Urinary bladder (tissue), 4 donors: ENCODE measurements around the gene MRPS35. TPM values are rescaled to one million over a fixed set of nuclear protein-coding genes. Genes with fewer than 3 reads are reported as not detected.

Source experiments
- DNase-seq: peaks from one replicate; pipeline ENCODE4 v3.0.0-alpha.2; 2015; ENCODE audit errors: extremely low spot score
- H3K27ac ChIP-seq: one replicate; pipeline ENCODE4 v1.5.1; 2013; ENCODE audit warnings: low read depth, mild to moderate bottlenecking, moderate library complexity
- H3K36me3 ChIP-seq: one replicate; pipeline ENCODE4 v1.6.1; 2013; ENCODE audit warnings: mild to moderate bottlenecking, moderate library complexity; ENCODE audit not compliant: insufficient read depth
- H3K4me1 ChIP-seq: one replicate; pipeline ENCODE4 v1.6.1; 2013; ENCODE audit warnings: mild to moderate bottlenecking, moderate library complexity; ENCODE audit not compliant: insufficient read depth
- H3K4me3 ChIP-seq: one replicate; pipeline ENCODE4 v1.5.1; 2013; ENCODE audit warnings: low read depth, low read length
- WGBS: extraction: QIAGEN DNeasy Blood & Tissue Kit; methylation state at CpG from one replicate; pipeline ENCODE4 v1.1.7; 2013; 5-methylcytosine and 5-hydroxymethylcytosine counted together
- polyA plus RNA-seq: library from polyadenylated mRNA; stranded (reverse); fragments of 200-250 nt; gene quantifications from one replicate; pipeline ENCODE4 v1.2.3, GENCODE V29; 2013
- small RNA-seq: library from RNA; depleted of rRNA; stranded (forward); fragments of <200 nt; gene quantifications from one replicate; pipeline ENCODE3, GENCODE V24; 2014
- total RNA-seq: library from RNA; depleted of rRNA; stranded (reverse); fragments of >200 nt; gene quantifications from one replicate; pipeline ENCODE4 v1.2.3, GENCODE V29; 2014
- donor health status: healthy with polysubstance abuse.
- donor health status: healthy.

MRPS35 gene
- total and polyA plus RNA-seq, 2 donors, result 40.9 to 83.5 TPM

DNA sequence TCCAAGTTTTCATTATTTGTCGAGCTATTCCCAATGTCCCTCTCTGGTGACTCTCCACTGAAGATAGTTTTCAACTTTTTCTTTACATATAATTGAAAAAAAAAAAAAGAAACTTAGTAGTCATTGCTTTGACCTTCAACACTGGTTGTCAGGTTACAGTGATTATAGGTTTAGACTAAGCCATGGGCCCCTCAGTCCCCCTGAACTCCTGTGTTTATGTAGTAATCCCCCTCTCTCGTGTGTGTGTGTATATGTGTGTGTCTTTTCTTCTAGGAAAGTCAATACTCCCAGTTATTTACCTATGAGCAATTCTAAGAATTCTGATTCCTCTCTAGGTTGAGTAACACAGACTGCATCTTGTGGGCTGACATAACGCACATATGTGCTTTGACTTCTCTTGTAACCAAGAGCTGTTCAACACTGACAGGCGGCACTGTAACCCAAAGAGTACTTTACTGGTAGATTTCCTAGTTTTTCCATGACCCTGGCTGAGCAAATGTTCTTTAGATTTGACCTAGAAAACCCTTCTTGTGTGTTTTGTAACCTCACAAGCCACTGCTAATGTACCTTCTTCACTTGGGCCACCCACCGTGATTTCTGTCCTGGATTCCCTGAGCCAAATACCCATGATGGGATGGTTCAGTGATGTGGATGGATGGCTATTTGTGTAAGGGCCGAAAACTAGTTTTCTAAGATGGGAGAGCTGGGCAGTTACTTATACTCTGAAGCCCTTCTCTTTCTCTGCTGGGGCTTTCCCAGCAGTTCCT lies 84.4 kb downstream of the MRPS35 start:
- no peak overlapping the region for H3K4me3 ChIP-seq
- H3K27ac ChIP-seq, result no peak overlapping the region
- 85% methylated on average over 6 of the region's 6 CpGs for WGBS
- H3K36me3 ChIP-seq, result no peaks in the 10 kb centered on the region
- no peaks in the 10 kb centered on the region for H3K4me1 ChIP-seq
- DNase-seq, result no peak

GRCh38 chr12:27796128-27796527 lies 85.5 kb downstream of the MRPS35 start:
- Histone ChIP-seq H3K4me1 (no peaks in the 10 kb centered on the region), H3K27ac (no peak overlapping the region), H3K36me3 (no peaks in the 10 kb centered on the region), H3K4me3 (no peak overlapping the region)
- WGBS, result 64% methylated on average over 7 of the region's 7 CpGs
- no peak for DNase-seq

DNA sequence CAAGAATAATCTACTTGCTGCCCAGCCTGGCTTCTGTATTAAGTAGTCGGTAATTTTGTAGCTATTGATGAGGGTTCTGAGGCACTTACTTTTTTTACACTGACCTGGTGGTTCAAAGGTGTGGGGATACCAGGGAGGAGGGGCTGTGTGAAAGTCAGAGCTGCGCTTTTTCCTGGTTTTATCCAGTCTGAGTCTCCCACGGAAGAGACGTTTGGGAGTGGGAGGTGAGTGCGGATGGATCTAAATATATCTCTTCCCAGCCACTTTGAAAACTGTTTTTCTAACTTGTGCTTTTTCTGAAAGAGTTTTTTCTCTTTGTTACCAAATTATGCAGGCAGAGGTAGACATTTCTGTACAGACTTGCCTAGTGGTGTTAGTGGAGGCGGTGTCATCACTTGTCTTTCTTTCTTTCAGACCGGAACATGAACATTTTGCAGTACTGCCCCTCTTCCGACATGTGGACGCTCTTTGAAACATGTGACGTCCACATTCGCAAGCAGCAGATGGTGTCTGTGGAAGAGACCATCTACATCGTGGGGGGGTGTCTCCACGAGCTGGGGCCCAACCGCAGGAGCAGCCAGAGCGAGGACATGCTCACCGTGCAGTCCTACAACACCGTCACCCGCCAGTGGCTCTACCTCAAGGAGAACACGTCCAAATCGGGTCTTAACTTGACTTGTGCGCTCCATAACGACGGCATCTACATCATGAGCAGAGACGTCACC lies 86.8 kb downstream of the MRPS35 start:
- no peak overlapping the region for H3K27ac ChIP-seq
- no peaks in the 10 kb centered on the region for H3K4me1 ChIP-seq
- WGBS, result 95% methylated on average over 24 of the region's 24 CpGs
- no peaks in the 10 kb centered on the region for H3K36me3 ChIP-seq
- no peak for DNase-seq
- H3K4me3 ChIP-seq, result no peak overlapping the region

DNA sequence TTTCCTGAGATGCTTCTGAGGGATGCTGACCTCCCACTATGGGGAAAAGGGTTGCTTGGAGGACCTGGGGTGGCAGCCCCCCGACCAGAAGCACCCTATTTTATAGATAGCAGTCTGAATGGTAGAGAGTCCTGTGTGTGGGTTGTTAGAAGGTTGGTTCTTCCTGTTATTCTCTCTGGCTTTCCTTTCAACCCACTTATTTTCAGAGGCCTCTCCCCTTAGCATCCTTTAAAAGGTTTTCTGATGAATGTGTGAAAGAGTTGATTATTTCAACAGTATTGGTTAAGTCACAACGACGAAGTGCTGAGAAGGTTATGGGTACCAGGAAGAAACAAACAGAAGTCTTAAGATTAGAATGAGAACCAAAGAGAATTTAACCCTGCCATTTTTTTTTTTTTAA lies 90.2 kb downstream of the MRPS35 start:
- no peak overlapping the region for H3K27ac ChIP-seq
- no peaks in the 10 kb centered on the region for H3K4me1 ChIP-seq
- no peak overlapping the region for H3K4me3 ChIP-seq
- DNase-seq, result no peak
- H3K36me3 ChIP-seq, result no peaks in the 10 kb centered on the region
- WGBS, result 92% methylated on average over 3 of the region's 3 CpGs

GRCh38 chr12:27801630-27802029 lies 91.0 kb downstream of the MRPS35 start:
- H3K4me3 ChIP-seq, result no peak overlapping the region
- DNase-seq, result no peak
- no peak overlapping the region for H3K27ac ChIP-seq
- H3K36me3 ChIP-seq, result no peaks in the 10 kb centered on the region
- H3K4me1 ChIP-seq, result no peaks in the 10 kb centered on the region
- WGBS, result 88% methylated on average over 5 of the region's 5 CpGs

- WGBS, result 62% methylated on average over 4 of the region's 4 CpGs
- H3K4me3 ChIP-seq, result no peak overlapping the region
- H3K4me1 ChIP-seq, result no peaks in the 10 kb centered on the region
- no peaks in the 10 kb centered on the region for H3K36me3 ChIP-seq
- no peak for DNase-seq
- no peak overlapping the region for H3K27ac ChIP-seq
These were observed 91.9 kb downstream of the MRPS35 start for GRCh38 chr12:27802511-27802910.

DNA sequence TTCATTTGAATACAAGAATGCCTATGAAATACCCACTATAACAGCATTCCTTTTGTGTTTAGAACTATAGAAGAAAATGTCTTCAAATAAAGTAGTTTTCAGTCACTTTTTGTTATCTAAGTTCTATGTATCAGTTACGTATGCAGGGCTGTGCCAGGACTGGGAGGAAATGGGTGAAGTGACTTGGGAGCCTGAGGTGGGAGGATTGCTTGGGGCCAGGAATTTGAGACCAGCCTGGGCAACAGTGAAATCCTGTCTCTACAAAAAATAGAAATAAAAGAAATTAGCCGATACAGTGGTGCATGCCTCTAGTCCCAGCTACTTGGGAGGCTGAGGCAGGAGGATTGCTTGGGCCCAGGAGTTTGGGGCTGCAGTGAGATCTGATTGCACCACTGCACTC lies 92.3 kb downstream of the MRPS35 start:
- WGBS, result 84% methylated on average over 2 of the region's 2 CpGs
- Histone ChIP-seq H3K4me1 (no peaks in the 10 kb centered on the region), H3K4me3 (no peak overlapping the region), H3K36me3 (no peaks in the 10 kb centered on the region), H3K27ac (no peak overlapping the region)
- DNase-seq, result no peak

DNA sequence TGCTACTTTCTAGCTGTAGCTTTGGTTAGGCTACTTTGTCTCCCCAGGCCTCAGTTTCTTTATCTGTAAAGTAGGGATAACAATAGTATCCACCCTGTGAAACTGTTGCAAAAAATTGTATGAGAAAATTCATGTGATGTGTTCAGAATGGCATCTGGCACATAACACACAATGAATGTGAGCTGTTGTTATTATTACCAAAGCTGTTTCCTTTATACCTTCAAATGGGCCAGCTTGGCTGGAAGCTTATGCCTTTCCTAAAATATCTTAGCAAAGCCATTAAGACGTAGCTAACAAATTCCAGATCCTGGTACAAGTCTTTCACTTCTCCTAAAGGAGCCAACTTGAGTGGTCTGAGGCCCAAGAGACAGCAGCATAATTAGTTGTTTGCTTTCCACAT lies 94.6 kb downstream of the MRPS35 start:
- WGBS, result 0% methylated on average over 1 of the region's 1 CpG
- Histone ChIP-seq H3K4me1 (no peaks in the 10 kb centered on the region), H3K36me3 (no peaks in the 10 kb centered on the region), H3K27ac (no peak overlapping the region), H3K4me3 (no peak overlapping the region)
- DNase-seq, result no peak

Small RNA genes within 50 kb of the gene (small RNA-seq; reads per million reads assigned to genes)
- not detected for gene RF00019

Other genes starting within 250 kb of the MRPS35 start
- 119 TPM for gene PPFIBP1, start 186.6 kb upstream of the MRPS35 start, total RNA-seq
- gene PPFIBP1, start 186.6 kb upstream of the MRPS35 start, polyA plus RNA-seq, result 38.4 TPM
- 0.95 TPM for gene REP15, start 14.4 kb upstream of the MRPS35 start, total RNA-seq
- gene REP15, start 14.4 kb upstream of the MRPS35 start, polyA plus RNA-seq, result 0.84 TPM
- 70.0 TPM for gene KLHL42, start 69.4 kb downstream of the MRPS35 start, total RNA-seq
- gene KLHL42, start 69.4 kb downstream of the MRPS35 start, polyA plus RNA-seq, result 39.5 TPM
- not detected for gene MANSC4, start 69.4 kb downstream of the MRPS35 start, total RNA-seq
- not detected for gene MANSC4, start 69.4 kb downstream of the MRPS35 start, polyA plus RNA-seq